ENCODE results near the gene CRYBA2. TPM values are rescaled to one million over a fixed set of nuclear protein-coding genes. Genes with fewer than 3 reads are reported as not detected.

CRYBA2 gene
- polyA plus RNA-seq, 3 donors from 2014 or later: not detected

DNA sequence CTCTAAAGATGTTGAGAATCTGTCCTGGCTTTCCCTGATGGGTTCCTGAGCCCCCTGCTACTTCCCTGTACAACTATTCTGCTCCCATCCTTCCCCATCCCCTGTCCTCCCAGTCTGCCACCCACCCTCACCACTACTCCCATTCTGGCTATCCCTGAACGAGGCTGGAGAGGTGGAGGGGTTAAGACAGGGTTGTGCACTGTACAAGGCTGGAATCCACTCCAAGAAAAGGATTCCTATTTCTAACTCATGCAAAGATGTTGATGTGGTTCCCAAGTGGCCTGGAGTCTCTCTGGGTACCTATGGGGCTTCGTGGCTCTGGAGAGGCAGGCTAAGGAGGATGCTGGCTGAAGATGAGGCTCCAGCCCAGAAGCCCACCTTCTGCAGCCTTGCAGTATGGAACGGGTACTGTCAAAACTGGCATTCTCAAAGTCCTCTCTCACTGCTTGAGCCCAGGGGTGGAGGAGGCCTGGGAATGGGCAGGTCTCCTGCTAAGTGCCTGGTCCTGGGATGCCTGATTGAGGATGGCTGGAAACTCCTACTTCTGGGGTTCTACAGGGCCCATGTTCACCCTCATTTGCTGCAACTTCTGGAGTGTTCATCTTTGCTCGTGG is 7.0 kb downstream of the CRYBA2 start:
- Mint-ChIP-seq H3K27ac (no peak overlapping the region), H3K27me3 (ENCODE audit: low read depth in 3 of 3) (peaks cover 21 to 38% (median 33%) of the 10 kb centered on the region in 3 donors), H3K4me1 (peaks cover 2 to 6% of the 10 kb centered on the region in 2 donors), H3K36me3 (no peaks in the 10 kb centered on the region), H3K9me3 (no peaks in the 10 kb centered on the region), H3K4me3 (no peak overlapping the region)
- DNase-seq: no peak

DNA sequence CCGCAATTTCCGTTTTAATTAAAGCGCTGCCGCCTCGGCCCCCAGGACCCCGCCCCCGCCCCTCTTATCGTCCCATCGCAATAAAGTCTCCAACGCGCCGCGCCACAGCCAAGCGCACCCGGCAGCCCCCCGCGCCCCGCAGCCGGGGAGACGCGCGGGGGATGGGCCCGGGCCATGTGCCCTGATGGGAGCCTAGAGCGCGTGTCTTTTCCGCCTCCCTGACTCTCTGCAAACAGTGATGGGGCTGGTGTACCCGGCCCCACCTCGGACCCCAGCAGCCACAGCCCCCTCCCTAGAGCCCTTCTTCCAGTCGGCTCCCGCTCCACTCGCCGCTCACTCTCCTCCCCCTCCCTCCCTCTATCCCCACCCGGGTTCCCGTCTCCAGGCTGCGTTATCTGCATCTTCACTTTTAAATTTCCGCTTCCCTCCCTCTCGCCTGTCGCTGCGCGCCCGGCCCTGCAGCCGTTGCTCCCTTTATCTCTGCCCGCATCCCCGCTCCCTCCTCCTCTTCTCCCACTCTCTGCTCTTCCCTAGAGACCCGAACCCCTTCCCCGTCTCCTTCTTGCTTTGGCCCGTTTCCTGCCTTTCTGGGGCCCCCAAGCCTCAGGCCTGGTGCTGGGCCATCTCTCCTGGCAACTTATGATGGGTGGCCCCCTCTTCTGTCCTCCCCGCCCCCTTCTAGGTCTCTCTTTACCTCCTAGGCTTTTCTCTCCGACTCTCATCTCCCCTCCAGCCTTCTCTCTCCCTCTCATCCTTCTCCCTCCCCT is 7.7 kb downstream of the CRYBA2 start:
- no peak overlapping the region for H3K4me3 Mint-ChIP-seq

DNA sequence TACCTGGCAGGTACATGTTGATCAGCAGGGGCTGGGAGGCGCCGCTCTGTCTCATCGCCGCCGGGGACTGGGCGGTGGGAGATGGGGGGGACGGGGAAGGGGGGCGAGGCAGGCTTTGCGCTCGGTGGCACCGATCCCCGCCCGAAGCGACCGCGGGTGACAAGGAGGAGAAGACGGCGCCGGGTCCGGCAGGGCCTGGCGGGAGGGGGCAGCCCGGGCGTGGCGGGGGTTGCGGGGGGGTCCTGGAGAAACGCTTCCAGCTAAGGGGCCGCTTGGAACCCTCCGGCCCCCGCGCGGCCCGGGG is 8.2 kb downstream of the CRYBA2 start, which contains the start of gene FEV:
TSS of gene FEV (minus strand) at position 164 of the 304 bp plus-strand sequence. CDS start at position 55, 109 bp downstream.
- Mint-ChIP-seq H3K9me3 (no peaks in the 10 kb centered on the region), H3K36me3 (no peaks in the 10 kb centered on the region), H3K27me3 (ENCODE audit: low read depth in 3 of 3) (peaks cover 17 to 45% (median 33%) of the 10 kb centered on the region in 3 donors), H3K27ac (no peak within 1 kb of the TSS), H3K4me3 (peak within 1 kb of the TSS in 1 of 5 donors; percentile 57), H3K4me1 (peaks cover 7 to 13% of the 10 kb centered on the region in 2 donors)
- DNase-seq: no peak

More for the DNA sequence above, 7.7 kb downstream of the CRYBA2 start:
- Mint-ChIP-seq H3K27me3 (ENCODE audit: low read depth in 3 of 3) (peaks cover 21 to 43% (median 32%) of the 10 kb centered on the region in 3 donors), H3K4me1 (peaks cover 7 to 10% of the 10 kb centered on the region in 2 donors), H3K27ac (no peak overlapping the region), H3K36me3 (no peaks in the 10 kb centered on the region), H3K9me3 (no peaks in the 10 kb centered on the region)
- DNase-seq: no peak

DNA sequence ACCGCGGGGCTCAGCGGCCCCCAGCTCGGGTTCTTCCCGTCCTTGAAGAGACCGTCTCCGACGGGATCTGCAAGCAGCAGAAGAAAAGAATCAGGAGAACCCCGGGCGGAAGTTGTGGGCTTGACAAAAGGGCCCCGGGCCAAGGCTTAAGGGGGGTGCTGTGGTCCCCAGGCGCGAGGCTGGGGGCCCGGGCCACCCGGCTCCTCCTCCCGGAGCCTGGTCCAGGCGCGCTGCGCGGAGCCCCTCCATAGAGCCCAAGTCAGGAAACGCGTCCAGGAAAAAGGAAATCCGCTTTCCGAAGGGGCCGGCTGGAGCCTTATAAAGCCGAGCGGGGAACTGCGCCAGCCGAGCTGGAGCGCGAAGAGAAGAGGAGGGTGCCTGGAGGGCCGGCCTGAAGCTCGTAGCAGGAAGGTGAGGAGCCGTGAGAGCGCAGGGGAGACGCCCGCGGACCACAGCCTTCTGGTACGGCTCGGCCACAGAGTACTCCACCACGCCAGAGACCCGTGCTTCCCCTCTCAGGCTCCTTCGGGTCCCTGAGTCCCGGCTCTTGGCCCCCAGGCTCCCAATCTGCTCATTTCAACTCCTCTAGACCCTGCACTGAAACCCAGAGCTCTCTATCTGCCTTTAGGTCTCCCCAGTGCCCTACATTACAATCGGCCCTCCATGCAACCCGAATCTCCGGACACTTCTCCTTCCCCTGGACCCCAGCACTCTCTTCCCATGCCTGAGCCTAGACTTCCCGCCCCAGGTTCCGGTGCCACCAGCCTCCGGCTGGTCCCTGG is 8.8 kb downstream of the CRYBA2 start:
- Mint-ChIP-seq H3K36me3 (no peaks in the 10 kb centered on the region), H3K4me1 (peaks cover 7 to 18% of the 10 kb centered on the region in 2 donors), H3K9me3 (no peaks in the 10 kb centered on the region), H3K27ac (no peak overlapping the region), H3K4me3 (peak overlapping the region in 1 of 5 donors; percentile 57), H3K27me3 (ENCODE audit: low read depth in 3 of 3) (peaks cover 15 to 42% (median 33%) of the 10 kb centered on the region in 3 donors)
- no peak for DNase-seq

DNA sequence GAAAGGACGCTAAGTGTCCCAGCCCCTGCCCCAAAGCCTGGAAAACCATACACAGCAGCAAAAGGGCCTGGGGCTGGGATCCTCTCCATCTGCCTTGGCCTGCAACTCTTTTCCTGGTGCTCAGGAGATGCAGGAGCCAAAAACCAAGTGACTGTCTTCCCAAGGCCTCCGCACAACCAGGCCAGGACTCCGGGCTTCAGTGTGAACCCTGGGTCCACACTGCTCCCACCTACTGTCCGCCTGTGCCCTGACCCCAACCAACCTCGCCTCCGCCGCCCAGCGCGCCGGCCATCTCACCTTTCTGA is 9.3 kb downstream of the CRYBA2 start:
- no peaks in the 10 kb centered on the region for H3K36me3 Mint-ChIP-seq
- no peak for DNase-seq
- H3K4me1 Mint-ChIP-seq: peaks cover 7 to 20% of the 10 kb centered on the region in 2 donors
- H3K4me3 Mint-ChIP-seq: no peak overlapping the region
- no peaks in the 10 kb centered on the region for H3K9me3 Mint-ChIP-seq
- no peak overlapping the region for H3K27ac Mint-ChIP-seq
- peaks cover 15 to 40% (median 38%) of the 10 kb centered on the region in 3 donors for H3K27me3 Mint-ChIP-seq (ENCODE audit: low read depth in 3 of 3)

DNA sequence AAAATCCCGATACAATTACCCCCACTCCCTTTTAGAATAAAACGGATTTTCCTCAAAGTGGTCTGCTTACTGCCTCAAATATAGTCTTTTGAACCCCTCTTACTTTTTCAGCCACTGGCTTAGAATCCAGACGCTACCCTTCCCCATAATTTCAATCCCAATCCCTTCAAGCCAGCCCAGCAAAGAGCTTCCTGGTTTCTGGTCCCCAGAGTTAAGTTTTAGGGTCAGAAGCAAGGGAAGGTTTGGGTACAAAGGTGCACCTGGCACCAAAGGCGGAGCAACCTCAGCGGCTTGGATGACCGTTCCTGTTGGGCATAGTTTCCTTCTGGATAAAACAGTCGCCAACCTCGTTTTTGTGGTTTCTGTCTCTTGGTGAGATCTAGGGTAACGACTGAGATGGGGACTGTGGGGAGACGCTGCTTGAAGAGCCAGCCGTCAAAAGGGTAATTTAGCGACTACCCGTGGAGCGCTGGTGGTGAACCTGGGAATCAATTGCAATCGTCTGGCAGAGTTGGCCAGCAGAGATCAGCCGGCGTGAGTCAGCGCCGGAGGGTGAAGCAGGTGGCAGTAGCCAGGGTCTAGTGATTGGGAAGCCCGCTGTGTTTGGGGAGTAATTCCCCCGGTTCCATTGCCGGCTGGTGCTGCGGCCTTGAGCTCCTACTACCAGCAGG is 9.8 kb downstream of the CRYBA2 start:
- Mint-ChIP-seq H3K27me3 (ENCODE audit: low read depth in 3 of 3) (peaks cover 17 to 42% (median 36%) of the 10 kb centered on the region in 3 donors), H3K36me3 (no peaks in the 10 kb centered on the region), H3K27ac (no peak overlapping the region), H3K9me3 (no peaks in the 10 kb centered on the region), H3K4me1 (peaks cover 7 to 20% of the 10 kb centered on the region in 2 donors), H3K4me3 (peak overlapping the region in 2 of 5 donors; percentile 21 to 38)
- no peak for DNase-seq

DNA sequence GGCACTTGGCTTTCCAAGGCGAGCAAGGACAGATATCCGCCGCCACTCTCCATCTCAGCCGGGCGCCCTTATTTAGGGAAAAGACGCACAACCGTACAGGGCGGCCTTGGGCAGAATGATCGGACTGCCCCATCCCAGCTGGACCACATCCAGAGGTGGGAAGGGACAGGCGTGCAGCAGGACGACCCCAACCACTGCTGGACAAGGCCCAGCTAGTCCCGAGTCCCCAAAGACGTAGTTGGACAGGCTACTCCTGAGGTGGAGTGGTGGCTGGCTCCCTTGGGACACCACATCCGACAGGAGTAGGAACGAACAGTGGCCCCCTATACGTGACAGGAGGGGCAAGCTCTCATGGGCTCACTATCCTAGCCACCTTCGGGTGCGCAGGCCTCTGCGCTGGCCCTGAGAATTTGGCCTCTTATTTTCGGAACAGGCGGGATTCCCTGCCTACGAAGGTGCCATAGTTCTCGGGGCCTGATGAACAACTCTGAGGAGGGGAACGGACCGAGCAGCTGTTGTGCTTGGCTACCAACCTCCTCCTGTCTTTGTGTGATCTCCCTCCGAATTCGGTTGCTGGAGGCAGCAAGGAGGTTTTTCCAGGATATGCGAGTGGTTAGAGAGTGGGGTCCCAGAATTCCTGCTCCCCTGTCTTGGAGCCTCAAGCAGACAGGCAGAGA is 10.5 kb downstream of the CRYBA2 start:
- Mint-ChIP-seq H3K4me3 (peak overlapping the region in 1 of 5 donors; percentile 27), H3K4me1 (peaks cover 7 to 20% of the 10 kb centered on the region in 2 donors), H3K36me3 (no peaks in the 10 kb centered on the region), H3K27ac (no peak overlapping the region), H3K27me3 (ENCODE audit: low read depth in 3 of 3) (peaks cover 19 to 45% (median 37%) of the 10 kb centered on the region in 3 donors), H3K9me3 (no peaks in the 10 kb centered on the region)
- DNase-seq: no peak

DNA sequence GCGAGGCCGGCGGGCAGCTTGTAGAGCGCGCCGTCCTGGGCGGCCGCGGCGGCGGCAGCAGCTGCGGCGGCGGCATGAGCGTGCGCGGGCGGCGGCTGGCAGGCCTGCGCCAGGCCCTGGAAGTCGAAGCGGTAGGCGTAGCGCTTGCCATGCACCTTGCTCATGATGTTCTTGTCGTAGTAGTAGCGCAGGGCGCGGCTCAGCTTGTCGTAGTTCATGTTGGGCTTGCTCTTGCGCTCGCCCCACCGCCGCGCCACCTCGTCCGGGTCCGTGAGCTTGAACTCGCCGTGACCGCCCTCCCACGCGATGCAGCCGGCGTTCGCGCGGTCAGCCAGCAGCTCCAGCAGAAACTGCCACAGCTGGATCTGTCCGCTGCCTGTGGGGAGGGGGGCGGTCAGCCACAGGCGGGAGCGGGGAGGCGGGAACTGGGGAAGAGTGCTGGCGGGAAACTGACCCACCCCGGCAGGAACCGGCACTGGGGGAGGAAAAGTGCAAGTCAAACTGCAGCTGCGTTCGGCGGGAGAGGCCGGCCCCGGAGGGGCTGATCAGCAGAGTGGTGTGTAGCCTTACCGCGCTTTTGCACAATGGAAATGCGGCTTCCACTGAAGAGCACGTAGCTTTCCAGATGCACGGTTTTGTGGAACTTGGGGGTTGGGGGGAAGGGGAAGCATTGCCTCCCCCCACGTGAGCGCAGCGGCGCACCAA is 11.2 kb downstream of the CRYBA2 start:
- H3K4me3 Mint-ChIP-seq: peak overlapping the region in 1 of 5 donors; percentile 27
- H3K9me3 Mint-ChIP-seq: no peaks in the 10 kb centered on the region
- no peaks in the 10 kb centered on the region for H3K36me3 Mint-ChIP-seq
- no peak for DNase-seq
- H3K4me1 Mint-ChIP-seq: peaks cover 7 to 20% of the 10 kb centered on the region in 2 donors
- H3K27me3 Mint-ChIP-seq (ENCODE audit: low read depth in 3 of 3): peaks cover 19 to 41% (median 39%) of the 10 kb centered on the region in 3 donors
- H3K27ac Mint-ChIP-seq: no peak overlapping the region

DNA sequence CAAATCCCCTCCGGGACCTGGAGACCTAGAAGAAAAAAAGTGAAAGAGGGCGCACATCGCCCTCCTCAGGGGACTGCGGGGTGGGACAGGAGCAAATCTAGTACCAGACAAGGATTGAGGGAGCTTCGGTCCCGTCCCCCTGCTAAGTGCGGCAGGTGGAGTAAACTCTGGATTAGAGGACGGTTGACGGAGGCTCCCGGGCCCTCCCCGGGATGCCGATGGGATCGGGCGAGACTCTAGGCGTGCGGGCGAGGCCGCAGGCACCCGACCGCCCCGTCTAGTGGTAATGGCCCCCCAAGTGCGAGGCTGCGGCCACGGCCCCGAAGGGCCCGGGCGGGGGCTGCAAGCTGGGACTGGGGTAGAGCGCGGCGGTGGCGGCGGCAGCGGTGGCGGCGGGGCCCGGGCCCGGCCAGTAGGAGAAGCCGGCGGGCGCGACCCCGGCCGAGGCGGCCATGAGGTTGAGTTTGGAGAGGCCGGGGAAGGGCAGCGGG is 11.8 kb downstream of the CRYBA2 start:
- Mint-ChIP-seq H3K36me3 (no peaks in the 10 kb centered on the region), H3K4me1 (peaks cover 7 to 20% of the 10 kb centered on the region in 2 donors), H3K27me3 (ENCODE audit: low read depth in 3 of 3) (peaks cover 19 to 42% (median 41%) of the 10 kb centered on the region in 3 donors), H3K9me3 (no peaks in the 10 kb centered on the region), H3K4me3 (peak overlapping the region; percentile 35 to 74 (median 68)), H3K27ac (no peak overlapping the region)
- DNase-seq: no peak

DNA sequence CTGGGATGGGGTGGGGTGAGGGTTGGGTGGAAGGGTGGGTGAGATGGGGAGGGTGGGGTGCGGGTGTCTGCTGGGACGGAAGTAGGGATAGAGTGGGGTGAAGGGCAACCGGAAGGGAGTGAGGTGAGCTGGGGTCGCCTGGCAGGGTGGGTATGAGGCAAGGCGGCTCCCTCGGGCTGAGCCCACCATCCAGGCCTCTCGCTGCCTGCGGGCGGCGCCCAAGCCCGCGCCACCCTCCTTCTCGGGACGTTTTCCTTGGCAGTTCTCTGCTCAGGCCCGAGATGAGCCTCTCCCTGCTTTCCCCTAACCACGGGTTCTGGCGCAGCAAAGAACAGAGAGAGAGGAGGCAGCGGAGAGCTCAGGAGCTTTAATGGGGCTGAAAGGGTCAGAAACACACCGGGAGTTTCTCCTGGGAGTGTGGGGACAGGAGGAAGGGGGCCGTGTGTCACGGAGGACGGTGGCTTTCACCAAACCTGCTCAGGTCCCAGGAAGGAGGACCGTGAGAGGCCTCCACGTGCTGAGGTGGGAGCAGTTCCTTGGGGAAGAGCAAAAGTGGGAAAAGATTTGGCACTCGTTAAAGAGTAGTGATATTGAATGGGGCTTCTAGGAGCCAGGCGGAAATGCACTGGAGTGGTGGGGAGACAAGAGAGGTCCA is 12.4 kb downstream of the CRYBA2 start:
- Mint-ChIP-seq H3K36me3 (no peaks in the 10 kb centered on the region), H3K4me1 (peaks cover 7 to 20% of the 10 kb centered on the region in 2 donors)

DNA sequence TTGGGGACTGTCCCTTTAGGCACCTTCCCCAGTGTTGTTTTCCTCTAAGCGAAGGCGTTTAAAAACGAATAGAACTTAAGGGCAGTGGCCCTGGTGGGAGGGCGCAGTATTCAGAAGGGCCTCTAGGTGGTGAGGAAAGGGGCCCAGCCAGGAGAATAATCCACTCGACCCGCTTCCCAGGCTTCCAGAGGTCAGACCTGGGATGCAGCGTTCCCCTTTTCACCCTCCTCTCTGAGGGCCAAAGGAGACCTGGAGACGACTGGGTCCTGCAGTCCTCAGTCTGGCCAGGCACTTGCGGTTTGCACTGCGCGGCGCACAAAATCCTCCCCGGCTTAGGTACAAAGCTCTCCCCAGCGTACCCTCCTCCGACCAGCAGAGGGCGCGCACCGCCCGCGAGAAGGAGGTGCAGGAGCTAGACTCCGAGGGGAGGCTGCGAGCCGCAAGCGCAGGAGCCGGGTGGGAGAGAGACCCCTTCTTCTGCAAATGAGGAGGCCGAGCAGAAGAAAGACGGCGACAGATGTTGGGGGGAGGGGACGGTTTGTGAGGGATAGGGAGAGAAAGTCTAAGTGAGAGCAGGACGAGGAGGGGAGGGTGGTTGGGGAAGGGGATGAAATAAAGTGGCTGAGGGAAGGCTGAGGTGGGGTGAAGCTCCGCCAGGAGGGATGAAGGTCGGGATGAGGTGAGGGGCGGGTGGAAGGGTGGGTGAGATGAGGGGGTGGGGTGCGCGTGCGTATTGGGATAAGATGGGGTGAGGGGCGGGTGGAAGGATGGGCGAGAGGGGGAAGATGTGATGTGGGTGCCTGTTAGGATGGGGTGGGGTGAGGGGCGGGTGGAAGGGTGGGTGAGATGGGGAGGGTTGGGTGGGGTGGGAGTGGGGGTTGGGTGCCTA is 13.1 kb downstream of the CRYBA2 start:
- no peak overlapping the region for H3K27ac Mint-ChIP-seq

More for the DNA sequence above, 12.4 kb downstream of the CRYBA2 start:
- Mint-ChIP-seq H3K27me3 (ENCODE audit: low read depth in 3 of 3) (peaks cover 18 to 42% (median 36%) of the 10 kb centered on the region in 3 donors), H3K4me3 (peak overlapping the region; percentile 35 to 74 (median 68)), H3K9me3 (no peaks in the 10 kb centered on the region), H3K27ac (no peak overlapping the region)
- DNase-seq: no peak

More for the DNA sequence above, 13.1 kb downstream of the CRYBA2 start:
- Mint-ChIP-seq H3K27me3 (ENCODE audit: low read depth in 3 of 3) (peaks cover 18 to 49% (median 32%) of the 10 kb centered on the region in 3 donors), H3K4me1 (peaks cover 7 to 20% of the 10 kb centered on the region in 2 donors), H3K36me3 (no peaks in the 10 kb centered on the region), H3K4me3 (peak overlapping the region; percentile 32 to 65 (median 54)), H3K9me3 (peaks cover 0 to 1% (median 0%) of the 10 kb centered on the region in 6 donors)
- peak; percentile 60 to 69 (median 65) for DNase-seq
